HG02759 (cell line): Measurements from ENCODE around the gene AGBL1.

ENCODE experiments used
- ATAC-seq: cut with Tn5 transposase; IDR thresholded peaks from one replicate; pipeline ENCODE4 v1.9.1; 2021; ENCODE audit warnings: mild to moderate bottlenecking, moderate library complexity; ENCODE audit not compliant: unreplicated experiment

Gene AGBL1

DNA sequence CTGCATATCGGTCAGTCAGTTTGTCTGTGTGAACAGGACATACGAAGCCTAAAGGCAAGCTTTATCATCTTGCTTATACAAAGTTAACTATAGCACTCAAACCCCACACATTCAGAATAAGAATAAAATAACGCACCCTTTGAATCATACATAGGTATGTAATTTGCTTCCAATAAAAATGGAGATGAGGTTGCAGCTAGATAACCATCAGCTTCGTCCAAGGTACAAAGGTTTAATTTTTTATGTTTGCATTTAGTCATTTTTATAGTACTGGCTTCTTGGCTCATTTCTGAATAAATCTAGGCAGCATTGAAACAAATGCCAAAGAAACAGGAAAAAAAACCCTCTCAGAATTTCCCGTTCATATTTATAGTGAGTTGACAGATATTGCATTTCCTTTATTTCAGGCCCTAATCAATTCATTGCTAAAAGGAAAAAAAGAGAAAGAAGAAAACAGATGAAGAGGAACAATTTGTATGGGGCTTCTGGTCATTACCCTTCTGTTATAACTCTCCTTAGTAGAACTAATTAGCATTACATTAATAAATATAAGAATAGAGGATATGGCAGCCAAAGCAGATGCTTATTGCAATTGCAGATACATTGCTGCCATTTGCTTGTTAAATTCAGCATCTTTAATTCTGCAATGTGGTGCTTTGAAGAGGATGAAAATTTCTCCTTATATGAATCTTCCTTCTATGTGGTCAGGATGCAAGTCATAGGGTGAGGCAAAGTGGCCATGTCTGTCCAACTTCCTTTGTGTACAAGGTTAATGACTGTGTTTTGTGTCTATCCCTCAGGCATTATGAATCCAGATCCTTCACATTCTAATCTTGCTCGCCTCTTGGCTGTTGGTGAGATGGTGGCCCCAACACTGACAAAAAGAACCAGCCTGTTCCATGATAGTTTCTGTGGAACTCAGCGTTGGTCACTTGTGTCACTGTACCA lies 550.0 kb downstream of the AGBL1 start:
- no peak for ATAC-seq

- ATAC-seq: no peak
These were observed 551.3 kb downstream of the AGBL1 start for GRCh38 chr15:86630946-86631345.

- ATAC-seq: no peak
These were observed 554.5 kb downstream of the AGBL1 start for GRCh38 chr15:86634146-86634545.

DNA sequence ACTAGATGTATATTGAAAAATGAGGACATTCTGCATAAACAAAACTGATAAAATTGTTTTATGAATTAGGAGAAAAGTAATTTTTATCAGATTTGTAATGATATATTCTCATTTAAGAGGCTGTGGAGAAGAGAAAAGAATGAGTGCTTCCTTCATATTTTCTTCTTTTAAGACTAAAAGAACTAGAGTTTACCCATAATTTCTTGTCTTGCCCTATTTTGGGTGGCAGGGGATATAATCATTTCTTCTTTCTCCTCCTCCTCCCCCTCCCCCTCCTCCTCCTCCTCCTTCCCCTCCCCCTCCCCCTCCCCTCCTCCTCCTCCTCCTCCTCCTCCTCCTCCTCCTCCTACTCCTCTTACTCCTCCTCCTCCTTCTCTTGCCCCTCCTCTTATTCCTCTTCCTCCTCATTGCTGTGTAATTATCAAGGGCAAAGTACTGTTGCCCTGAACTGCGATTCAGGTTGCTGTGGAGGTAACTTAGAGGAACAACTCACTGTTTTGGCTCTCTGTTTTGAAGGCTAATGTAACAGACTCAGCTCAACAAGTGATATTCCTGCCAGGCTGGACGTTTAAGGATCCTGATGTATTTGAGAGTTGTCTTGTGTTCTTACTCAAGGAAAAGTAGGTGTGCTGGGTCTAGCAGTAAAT lies 555.4 kb downstream of the AGBL1 start:
- no peak for ATAC-seq

DNA sequence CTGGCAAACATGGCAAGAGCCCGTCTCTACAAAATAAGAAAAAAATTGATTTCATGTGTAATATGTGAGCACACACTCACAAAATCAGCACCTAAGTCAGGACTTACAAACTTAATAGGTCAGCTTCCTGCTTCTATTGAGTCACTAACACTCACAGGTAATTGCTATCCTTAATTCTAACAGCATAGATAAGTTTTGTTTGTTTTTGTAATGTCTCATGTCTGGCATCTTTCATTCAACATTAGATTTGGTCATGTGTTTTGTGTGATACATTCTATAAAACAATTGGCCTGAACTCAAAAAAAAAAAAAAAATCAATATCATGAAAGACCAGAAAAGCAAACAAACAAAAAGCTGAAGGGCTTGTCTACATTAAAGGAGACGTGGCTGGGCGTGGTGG lies 564.7 kb downstream of the AGBL1 start:
- ATAC-seq: no peak

- no peak for ATAC-seq
These were observed 566.3 kb downstream of the AGBL1 start for GRCh38 chr15:86645925-86646500.

- no peak for ATAC-seq
These were observed 568.3 kb downstream of the AGBL1 start for GRCh38 chr15:86647810-86648440.

GRCh38 chr15:86649277-86649676 lies 569.6 kb downstream of the AGBL1 start:
- ATAC-seq: no peak

GRCh38 chr15:86650094-86650493 lies 570.4 kb downstream of the AGBL1 start:
- ATAC-seq: no peak

DNA sequence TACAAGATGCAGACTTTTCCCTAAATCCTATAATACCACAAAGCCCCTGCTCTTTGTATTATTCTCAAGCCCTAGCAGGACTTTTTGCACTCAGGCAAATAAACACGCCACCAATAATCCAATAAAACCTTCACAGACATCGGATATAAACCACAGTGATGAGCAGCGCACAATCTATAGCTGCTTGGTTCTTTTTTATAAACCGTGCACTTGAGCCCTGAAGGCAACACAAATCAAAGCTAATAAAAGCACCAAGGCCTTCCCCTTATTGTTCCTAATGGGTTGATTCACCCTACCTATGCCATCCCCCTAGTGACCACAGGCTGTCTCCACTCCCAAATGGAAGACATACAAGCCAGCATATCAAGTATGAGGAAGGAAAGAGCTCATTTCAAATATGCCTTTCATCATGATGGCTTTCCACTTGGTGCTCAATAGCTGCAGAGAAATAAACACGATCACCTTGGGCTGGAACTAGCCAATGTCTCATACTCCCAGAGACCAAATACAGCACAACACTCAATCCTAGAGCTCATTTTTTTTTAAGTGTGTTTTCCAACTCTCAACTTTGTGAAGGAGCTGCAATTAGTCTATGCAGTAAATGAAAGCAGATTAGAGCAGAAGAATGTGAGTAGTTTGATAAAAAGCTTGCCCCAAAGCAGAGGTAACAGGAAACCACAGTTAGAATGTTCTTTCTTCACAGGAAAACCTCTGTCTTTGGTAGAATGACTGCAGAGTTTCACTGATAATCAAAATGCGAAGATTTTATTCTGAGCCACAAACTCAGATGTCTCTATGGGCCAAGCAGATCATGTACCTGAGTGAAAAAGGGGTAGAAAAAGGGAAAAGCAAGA lies 573.9 kb downstream of the AGBL1 start:
- ATAC-seq: no peak

DNA sequence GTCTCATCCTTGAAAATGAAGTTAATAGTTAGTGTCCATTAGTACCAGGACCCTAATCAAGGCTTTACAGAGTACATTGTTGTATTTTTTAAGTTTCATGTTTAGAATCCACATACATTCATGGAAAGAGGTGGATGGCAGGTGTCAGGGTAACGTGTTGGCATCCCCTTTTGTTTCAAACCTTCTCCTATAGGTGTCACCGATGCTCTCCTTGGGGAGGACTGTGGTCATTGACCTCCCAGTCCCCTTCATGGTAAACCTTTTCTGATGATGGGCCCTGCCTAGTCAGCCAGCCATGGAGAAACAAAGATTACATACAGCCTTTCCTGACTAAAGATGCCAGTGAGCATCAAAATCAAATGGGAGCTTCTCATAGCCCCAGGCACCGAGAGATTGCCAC lies 574.8 kb downstream of the AGBL1 start:
- no peak for ATAC-seq

- no peak for ATAC-seq
These were observed 577.6 kb downstream of the AGBL1 start for GRCh38 chr15:86657305-86657704.

DNA sequence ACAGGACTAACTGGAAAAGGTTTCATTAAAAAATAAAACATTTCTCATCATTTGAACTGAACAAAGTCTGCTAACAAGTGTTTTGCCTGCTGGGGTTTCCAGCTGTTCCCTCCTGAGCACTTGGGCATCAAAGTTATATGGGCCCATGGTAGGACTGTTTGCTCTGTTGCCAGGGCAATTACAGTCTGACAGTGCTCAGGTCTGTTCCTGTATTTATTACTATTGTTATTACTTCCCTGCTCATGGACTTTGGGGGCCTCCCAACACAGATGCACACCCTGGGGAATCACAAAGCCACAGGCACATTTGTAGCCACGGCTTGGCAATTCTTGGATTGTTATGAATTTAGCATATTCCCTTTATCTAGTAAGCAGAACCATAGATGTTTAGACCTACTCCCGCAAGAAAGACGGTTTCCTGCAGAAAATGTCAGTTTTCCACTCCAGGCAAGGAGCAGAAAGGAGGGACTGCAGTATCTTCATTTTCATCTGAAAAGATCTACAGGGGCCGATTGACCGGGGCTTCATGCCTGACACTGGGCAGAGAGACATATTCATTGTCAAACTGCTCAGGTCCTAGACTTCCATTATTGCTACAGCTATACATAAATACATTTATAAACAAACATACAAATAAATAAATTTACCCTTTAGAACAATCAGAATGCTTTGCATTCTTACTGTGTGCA lies 580.2 kb downstream of the AGBL1 start:
- no peak for ATAC-seq

- ATAC-seq: no peak
These were observed 581.9 kb downstream of the AGBL1 start for GRCh38 chr15:86661580-86661979.

GRCh38 chr15:86663304-86663703 lies 583.6 kb downstream of the AGBL1 start:
- ATAC-seq: no peak

DNA sequence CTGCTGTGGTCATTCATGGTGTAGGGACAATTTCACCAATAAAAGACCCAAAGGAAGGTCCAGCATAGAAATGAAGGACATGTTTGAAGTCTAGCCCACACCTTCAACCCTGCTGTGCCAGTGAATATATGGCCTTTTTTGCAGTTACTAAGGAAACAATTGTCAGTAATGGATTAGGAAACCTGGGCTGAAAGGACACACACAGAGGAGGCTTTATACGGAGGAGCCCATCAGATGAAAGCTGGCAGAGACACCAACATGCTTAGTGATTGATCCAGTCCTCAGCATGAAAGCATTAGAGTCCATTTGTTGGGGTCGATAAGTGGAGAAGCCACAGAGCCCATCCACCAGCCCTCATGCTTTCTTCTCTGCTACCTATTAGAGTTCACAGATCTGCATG lies 584.3 kb downstream of the AGBL1 start:
- ATAC-seq: no peak

DNA sequence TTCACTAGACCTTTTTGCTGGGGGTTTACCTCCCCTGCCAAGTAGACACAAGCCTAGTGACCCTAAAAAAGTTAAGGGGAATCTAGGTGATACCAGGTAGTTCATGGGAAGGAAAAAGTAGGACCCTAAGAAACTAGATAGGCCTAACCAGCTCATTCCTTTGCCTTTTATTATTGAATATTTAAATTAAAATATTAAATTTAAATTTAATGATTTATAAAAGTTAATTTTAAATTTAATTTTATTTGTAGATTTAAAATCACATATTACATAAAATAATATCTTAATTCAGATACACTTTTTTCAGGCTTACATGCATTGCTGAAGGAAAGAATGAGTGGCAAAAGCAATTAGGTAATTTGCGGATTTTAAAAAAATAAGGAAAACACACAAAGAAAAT lies 584.9 kb downstream of the AGBL1 start:
- ATAC-seq: no peak

DNA sequence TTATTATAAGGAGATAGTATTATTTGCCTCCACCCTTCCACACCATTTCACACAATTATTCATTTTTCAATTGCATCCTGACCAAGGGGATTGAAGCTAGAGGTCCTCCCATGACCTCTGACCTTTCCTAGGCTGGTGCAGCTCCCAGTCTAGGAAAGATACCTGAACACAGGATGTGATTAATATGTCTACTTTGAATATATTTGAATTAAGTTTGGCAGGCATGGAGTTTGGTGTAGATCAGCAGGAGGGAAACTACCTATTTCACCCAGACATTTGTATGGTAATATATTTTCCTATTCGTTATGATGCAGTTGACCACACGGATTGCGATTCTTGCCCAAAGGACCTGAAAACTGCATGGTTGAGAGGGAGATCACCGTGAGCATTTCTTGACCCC lies 596.3 kb downstream of the AGBL1 start:
- ATAC-seq: no peak

- no peak for ATAC-seq
These were observed 597.6 kb downstream of the AGBL1 start for GRCh38 chr15:86677278-86677677.

DNA sequence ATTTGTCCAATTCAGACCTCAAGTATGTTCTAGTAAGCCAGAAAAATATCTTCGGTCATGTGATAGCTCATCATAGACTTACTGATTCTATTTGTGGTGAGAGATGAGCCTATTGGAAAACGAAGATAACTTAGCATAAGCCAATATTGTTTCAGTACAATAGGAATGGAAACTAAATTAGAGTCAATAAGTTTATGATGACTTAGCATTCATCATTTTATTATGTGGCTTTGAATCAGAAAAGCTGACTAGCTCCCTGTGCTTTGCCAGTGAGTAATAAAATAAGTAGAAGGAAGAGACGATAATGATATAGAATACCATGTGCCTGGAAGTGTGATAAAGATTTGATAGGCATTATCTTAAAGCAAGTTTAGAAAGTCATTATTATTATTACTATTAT lies 605.6 kb downstream of the AGBL1 start:
- no peak for ATAC-seq
